Measurements from ENCODE around the gene SLC41A3.

GRCh38 chr3:126113238-126113555 is 29.3 kb upstream of the SLC41A3 start:
- no peak for TF ChIP-seq EZH2 (IDR thresholded peaks at IDR 0.05; ENCODE audit: insufficient read depth, poor library complexity, severe bottlenecking)
- no peak for TF ChIP-seq EZH2phosphoT487 (IDR thresholded peaks at IDR 0.05; ENCODE audit: insufficient read depth, low read depth)
